HEK293T (cell line): ENCODE results near the gene PRKAA1.
"Not testable (repeated sequence)": the region's sequence is repeated elsewhere in the genome, so short reads cannot be mapped to it uniquely, and the experiment has no call there.

Experiments used
- ARNT ChIP-seq: fragments of 450-650 bp; IDR thresholded peaks from 2 replicates; pipeline ENCODE4 v1.6.1; 2017; ENCODE audit warnings: mild to moderate bottlenecking
- BHLHE40 ChIP-seq: fragments of 450-650 bp; IDR thresholded peaks from 2 replicates; pipeline ENCODE4 v1.6.1; 2016; ENCODE audit warnings: mild to moderate bottlenecking, moderate library complexity, borderline replicate concordance
- ELF4 ChIP-seq: fragments of 450-650 bp; IDR thresholded peaks from 2 replicates; pipeline ENCODE4 v1.6.1; 2017; ENCODE audit warnings: antibody characterized with exemption
- FOXA1 ChIP-seq: fragments of 450-650 bp; IDR thresholded peaks from 2 replicates; pipeline ENCODE4 v1.6.1; 2016; ENCODE audit warnings: mild to moderate bottlenecking
- FOXM1 ChIP-seq: fragments of 450-650 bp; IDR thresholded peaks from 2 replicates; pipeline ENCODE4 v1.6.1; 2017; ENCODE audit warnings: mild to moderate bottlenecking, borderline replicate concordance
- HDGF ChIP-seq: fragments of 450-650 bp; IDR thresholded peaks from 2 replicates; pipeline ENCODE4 v1.6.1; 2017; ENCODE audit warnings: antibody characterized with exemption, borderline replicate concordance
- L3MBTL2 ChIP-seq: fragments of 450-650 bp; conservative IDR thresholded peaks from 2 replicates; pipeline ENCODE4 v1.6.1; 2016; ENCODE audit warnings: mild to moderate bottlenecking
- LEF1 ChIP-seq: fragments of 450-650 bp; IDR thresholded peaks from 2 replicates; pipeline ENCODE4 v1.6.1; 2017; ENCODE audit warnings: mild to moderate bottlenecking, borderline replicate concordance
- NFRKB ChIP-seq: fragments of 450-650 bp; IDR thresholded peaks from 2 replicates; pipeline ENCODE4 v1.6.1; 2016; ENCODE audit warnings: mild to moderate bottlenecking, moderate library complexity
- SP1 ChIP-seq: fragments of 450-650 bp; IDR thresholded peaks from 2 replicates; pipeline ENCODE4 v1.6.1; 2017
- SUZ12 ChIP-seq: fragments of 450-650 bp; IDR thresholded peaks from 2 replicates; pipeline ENCODE4 v1.6.1; 2016; ENCODE audit warnings: mild to moderate bottlenecking
- TARDBP ChIP-seq: fragments of 450-650 bp; IDR thresholded peaks from 2 replicates; pipeline ENCODE4 v1.6.1; 2016
- TF ChIP-seq, protein P1 (sequence below): fragments of 450-650 bp; IDR thresholded peaks from 2 replicates; pipeline ENCODE4 v1.6.1; 2016

GRCh38 chr5:40722497-40722911 is 75.7 kb downstream of the PRKAA1 start:
- TF ChIP-seq NFRKB, ARNT, TARDBP, SP1, ELF4, FOXM1, FOXA1, BHLHE40, SUZ12, HDGF, LEF1, L3MBTL2: not testable (repeated sequence)
- TF ChIP-seq, protein P1, sequence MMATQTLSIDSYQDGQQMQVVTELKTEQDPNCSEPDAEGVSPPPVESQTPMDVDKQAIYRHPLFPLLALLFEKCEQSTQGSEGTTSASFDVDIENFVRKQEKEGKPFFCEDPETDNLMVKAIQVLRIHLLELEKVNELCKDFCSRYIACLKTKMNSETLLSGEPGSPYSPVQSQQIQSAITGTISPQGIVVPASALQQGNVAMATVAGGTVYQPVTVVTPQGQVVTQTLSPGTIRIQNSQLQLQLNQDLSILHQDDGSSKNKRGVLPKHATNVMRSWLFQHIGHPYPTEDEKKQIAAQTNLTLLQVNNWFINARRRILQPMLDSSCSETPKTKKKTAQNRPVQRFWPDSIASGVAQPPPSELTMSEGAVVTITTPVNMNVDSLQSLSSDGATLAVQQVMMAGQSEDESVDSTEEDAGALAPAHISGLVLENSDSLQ = not testable (repeated sequence)
